ENCODE measurements around the gene SDCCAG8. TPM values are rescaled to one million over a fixed set of nuclear protein-coding genes. Genes with fewer than 3 reads are reported as not detected.

Gene SDCCAG8
- total RNA-seq, 1 experiment from 2014 or later, result 14.0 TPM

DNA sequence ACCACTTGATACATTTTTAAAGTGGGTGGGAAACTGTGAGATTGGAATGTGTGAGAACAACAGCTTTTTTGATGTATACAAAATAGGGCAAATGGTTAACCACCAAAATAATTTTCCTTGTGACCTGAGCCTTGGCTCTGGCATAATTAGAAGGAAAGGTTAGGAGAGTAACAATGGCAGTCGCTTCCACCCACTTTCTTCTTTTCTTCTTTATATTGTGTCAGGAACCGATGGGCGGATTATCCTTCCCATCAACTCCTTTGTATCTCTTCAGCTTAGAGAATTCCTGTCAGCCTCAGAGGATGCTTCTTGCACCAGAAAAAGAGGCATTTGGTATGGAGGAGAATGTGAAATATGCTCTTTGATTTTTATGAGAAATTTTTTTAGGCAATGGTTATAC, 90.6 kb downstream of the SDCCAG8 start:
- H3K27ac ChIP-seq (ENCODE audit: low read length), result no peak overlapping the region
- no peak for DNase-seq (ENCODE audit: low read depth, low spot score)
- intact Hi-C loops (cut with micrococcal nuclease; ENCODE audit: unreplicated experiment) (no loop called here), in situ Hi-C loops (cut with HindIII; ENCODE audit: low pct_unique_long_range_greater_than_20kb, low sequenced_read_pairs) (no loop called here)
- H3K9me3 ChIP-seq (ENCODE audit: control insufficient read depth, insufficient read depth, low read depth, low read length), result no peaks in the 10 kb centered on the region
- no peaks in the 10 kb centered on the region for H3K4me1 ChIP-seq (ENCODE audit: control insufficient read depth, insufficient read depth, low read length)
- POLR2A ChIA-PET, result no interaction called here
- H3K27me3 ChIP-seq (ENCODE audit: control insufficient read depth, insufficient read depth, low read length), result no peaks in the 10 kb centered on the region
- CTCF ChIA-PET, result no interaction called here
- no peaks in the 10 kb centered on the region; the same call in 1 of the 2 replicates for H3K36me3 ChIP-seq (ENCODE audit: control insufficient read depth, insufficient read depth, low read length)
- TF ChIP-seq TCF7L2 (IDR thresholded peaks at IDR 0.05; ENCODE audit: low read depth, low read length) (no peak), SIN3A (IDR thresholded peaks at IDR 0.05; ENCODE audit: borderline replicate concordance, insufficient read depth, low read depth, low read length) (no peak), POLR2AphosphoS5 (IDR thresholded peaks at IDR 0.05; ENCODE audit: low read depth, low read length) (no peak)
- TF ChIP-seq, protein P1, sequence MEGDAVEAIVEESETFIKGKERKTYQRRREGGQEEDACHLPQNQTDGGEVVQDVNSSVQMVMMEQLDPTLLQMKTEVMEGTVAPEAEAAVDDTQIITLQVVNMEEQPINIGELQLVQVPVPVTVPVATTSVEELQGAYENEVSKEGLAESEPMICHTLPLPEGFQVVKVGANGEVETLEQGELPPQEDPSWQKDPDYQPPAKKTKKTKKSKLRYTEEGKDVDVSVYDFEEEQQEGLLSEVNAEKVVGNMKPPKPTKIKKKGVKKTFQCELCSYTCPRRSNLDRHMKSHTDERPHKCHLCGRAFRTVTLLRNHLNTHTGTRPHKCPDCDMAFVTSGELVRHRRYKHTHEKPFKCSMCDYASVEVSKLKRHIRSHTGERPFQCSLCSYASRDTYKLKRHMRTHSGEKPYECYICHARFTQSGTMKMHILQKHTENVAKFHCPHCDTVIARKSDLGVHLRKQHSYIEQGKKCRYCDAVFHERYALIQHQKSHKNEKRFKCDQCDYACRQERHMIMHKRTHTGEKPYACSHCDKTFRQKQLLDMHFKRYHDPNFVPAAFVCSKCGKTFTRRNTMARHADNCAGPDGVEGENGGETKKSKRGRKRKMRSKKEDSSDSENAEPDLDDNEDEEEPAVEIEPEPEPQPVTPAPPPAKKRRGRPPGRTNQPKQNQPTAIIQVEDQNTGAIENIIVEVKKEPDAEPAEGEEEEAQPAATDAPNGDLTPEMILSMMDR (IDR thresholded peaks at IDR 0.05), result no peak
- TF ChIP-seq, protein P2, sequence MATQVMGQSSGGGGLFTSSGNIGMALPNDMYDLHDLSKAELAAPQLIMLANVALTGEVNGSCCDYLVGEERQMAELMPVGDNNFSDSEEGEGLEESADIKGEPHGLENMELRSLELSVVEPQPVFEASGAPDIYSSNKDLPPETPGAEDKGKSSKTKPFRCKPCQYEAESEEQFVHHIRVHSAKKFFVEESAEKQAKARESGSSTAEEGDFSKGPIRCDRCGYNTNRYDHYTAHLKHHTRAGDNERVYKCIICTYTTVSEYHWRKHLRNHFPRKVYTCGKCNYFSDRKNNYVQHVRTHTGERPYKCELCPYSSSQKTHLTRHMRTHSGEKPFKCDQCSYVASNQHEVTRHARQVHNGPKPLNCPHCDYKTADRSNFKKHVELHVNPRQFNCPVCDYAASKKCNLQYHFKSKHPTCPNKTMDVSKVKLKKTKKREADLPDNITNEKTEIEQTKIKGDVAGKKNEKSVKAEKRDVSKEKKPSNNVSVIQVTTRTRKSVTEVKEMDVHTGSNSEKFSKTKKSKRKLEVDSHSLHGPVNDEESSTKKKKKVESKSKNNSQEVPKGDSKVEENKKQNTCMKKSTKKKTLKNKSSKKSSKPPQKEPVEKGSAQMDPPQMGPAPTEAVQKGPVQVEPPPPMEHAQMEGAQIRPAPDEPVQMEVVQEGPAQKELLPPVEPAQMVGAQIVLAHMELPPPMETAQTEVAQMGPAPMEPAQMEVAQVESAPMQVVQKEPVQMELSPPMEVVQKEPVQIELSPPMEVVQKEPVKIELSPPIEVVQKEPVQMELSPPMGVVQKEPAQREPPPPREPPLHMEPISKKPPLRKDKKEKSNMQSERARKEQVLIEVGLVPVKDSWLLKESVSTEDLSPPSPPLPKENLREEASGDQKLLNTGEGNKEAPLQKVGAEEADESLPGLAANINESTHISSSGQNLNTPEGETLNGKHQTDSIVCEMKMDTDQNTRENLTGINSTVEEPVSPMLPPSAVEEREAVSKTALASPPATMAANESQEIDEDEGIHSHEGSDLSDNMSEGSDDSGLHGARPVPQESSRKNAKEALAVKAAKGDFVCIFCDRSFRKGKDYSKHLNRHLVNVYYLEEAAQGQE (IDR thresholded peaks at IDR 0.05; ENCODE audit: insufficient read depth in 1 of 2, low read depth in 2 of 2, low read length in 1 of 2), result no peak
- no peak for ATAC-seq
- H3K4me3 ChIP-seq (ENCODE audit: low read depth in 2 of 2, low read length in 2 of 2), result no peak overlapping the region
- no TSS peak for BruUV-seq (replicated peaks)

DNA sequence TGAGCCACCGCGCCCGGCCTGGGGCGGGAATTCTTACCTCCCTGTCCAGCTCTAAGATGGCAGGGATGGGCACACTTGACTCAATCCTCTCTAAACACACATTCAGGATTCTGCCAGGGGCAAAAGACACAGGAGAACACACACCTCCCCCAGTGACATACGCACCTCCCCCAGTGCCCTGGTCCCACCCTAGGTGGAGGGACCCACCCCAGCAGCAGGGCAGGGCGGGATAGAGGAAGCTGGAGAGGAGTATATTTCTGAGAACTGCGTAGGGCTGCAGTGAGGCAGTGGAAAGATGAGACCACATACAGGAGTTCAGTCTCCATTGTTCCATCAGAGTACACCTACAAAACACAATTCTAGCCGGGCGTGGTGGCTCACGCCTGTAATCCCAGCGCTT, 92.5 kb downstream of the SDCCAG8 start:
- Histone ChIP-seq H3K27ac (ENCODE audit: low read length) (no peak overlapping the region), H3K4me1 (ENCODE audit: control insufficient read depth, insufficient read depth, low read length) (no peaks in the 10 kb centered on the region), H3K36me3 (ENCODE audit: control insufficient read depth, insufficient read depth, low read length) (no peaks in the 10 kb centered on the region; the same call in 1 of the 2 replicates), H3K27me3 (ENCODE audit: control insufficient read depth, insufficient read depth, low read length) (no peaks in the 10 kb centered on the region), H3K9me3 (ENCODE audit: control insufficient read depth, insufficient read depth, low read depth, low read length) (no peaks in the 10 kb centered on the region), H3K4me3 (ENCODE audit: low read depth in 2 of 2, low read length in 2 of 2) (no peak overlapping the region)
- ChIA-PET CTCF (no interaction called here), POLR2A (no interaction called here)
- intact Hi-C loops (cut with micrococcal nuclease; ENCODE audit: unreplicated experiment) (no loop called here), in situ Hi-C loops (cut with HindIII; ENCODE audit: low pct_unique_long_range_greater_than_20kb, low sequenced_read_pairs) (no loop called here)
- ATAC-seq (no peak), DNase-seq (ENCODE audit: low read depth, low spot score) (no peak)
- TF ChIP-seq, protein P2 (IDR thresholded peaks at IDR 0.05; ENCODE audit: insufficient read depth in 1 of 2, low read depth in 2 of 2, low read length in 1 of 2), result no peak
- TF ChIP-seq SIN3A (IDR thresholded peaks at IDR 0.05; ENCODE audit: borderline replicate concordance, insufficient read depth, low read depth, low read length) (no peak), POLR2AphosphoS5 (IDR thresholded peaks at IDR 0.05; ENCODE audit: low read depth, low read length) (no peak), TCF7L2 (IDR thresholded peaks at IDR 0.05; ENCODE audit: low read depth, low read length) (no peak)
- TF ChIP-seq, protein P1 (IDR thresholded peaks at IDR 0.05), result no peak
- BruUV-seq (replicated peaks), result no TSS peak
